Cardiac fibroblast (primary cell): ENCODE results near the gene STAG1.
A peak's percentile ranks its signal among the peaks of the same experiment; 100 is the strongest.
"Not testable (repeated sequence)": the region's sequence is repeated elsewhere in the genome, so short reads cannot be mapped to it uniquely, and the experiment has no call there.

Experiments used
- DNase-seq, 2 donors: peaks; one replicate each; pipeline versions ENCODE4 v3.0.0 to v3.0.0-alpha.2; 2010; ENCODE audit warnings: low read depth in 2 of 2
- H3K4me3 ChIP-seq, 2 donors: replicated peaks in 1 of 2; 1 replicate in 1 of 2; 2 replicates in 1 of 2; pipeline ENCODE4 v1.5.1; 2011; ENCODE audit warnings: low read depth in 2 of 2, low read length in 2 of 2, mild to moderate bottlenecking in 2 of 2, moderate library complexity in 1 of 2
- TF ChIP-seq, protein P1 (sequence below): IDR thresholded peaks from one replicate; pipeline ENCODE4 v1.5.1; 2011; ENCODE audit warnings: low read depth, mild to moderate bottlenecking, low read length, inconsistent platforms

STAG1 gene

DNA sequence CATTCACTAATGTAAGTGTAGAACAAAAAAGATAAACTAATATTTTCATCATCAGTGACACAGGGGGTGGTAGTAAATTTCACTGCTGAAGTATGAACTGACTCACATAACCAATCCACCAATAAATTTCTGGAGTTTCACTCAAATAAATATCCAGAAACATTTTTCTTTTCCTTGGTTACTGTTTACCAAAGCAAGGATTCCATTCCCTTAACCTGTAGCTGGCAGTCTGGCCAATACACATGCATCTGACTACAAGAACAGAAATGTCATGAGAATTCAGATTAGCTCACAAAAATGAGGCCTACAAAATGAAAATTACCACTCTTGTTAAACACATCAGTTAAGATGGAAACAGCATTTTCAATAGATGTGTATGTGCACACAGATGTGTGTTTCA is 80.3 kb downstream of the STAG1 start:
- TF ChIP-seq, protein P1, sequence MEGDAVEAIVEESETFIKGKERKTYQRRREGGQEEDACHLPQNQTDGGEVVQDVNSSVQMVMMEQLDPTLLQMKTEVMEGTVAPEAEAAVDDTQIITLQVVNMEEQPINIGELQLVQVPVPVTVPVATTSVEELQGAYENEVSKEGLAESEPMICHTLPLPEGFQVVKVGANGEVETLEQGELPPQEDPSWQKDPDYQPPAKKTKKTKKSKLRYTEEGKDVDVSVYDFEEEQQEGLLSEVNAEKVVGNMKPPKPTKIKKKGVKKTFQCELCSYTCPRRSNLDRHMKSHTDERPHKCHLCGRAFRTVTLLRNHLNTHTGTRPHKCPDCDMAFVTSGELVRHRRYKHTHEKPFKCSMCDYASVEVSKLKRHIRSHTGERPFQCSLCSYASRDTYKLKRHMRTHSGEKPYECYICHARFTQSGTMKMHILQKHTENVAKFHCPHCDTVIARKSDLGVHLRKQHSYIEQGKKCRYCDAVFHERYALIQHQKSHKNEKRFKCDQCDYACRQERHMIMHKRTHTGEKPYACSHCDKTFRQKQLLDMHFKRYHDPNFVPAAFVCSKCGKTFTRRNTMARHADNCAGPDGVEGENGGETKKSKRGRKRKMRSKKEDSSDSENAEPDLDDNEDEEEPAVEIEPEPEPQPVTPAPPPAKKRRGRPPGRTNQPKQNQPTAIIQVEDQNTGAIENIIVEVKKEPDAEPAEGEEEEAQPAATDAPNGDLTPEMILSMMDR, result no peak
- peak; percentile 22 to 43 for DNase-seq
- H3K4me3 ChIP-seq, result no peak overlapping the region

DNA sequence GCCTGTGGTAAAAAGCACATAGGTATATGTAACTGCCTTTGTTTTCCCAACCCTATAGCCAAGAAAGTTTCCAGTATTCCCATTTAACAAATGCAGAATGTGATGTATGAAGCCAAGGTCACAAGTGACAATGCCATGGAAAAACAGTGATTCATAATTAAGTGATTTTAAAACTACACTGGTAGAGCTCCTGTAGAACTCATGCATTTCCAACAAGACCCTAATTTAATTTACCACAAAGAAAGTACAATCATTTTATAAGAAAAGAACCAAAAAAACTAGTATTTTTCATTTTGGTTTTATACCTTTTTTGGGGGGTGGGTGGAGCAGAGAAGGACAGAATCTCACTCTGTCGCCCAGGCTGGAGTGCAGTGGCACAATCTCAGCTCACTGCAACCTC is 82.0 kb downstream of the STAG1 start:
- DNase-seq, result no peak
- TF ChIP-seq, protein P1, result no peak
- H3K4me3 ChIP-seq, result no peak overlapping the region

DNA sequence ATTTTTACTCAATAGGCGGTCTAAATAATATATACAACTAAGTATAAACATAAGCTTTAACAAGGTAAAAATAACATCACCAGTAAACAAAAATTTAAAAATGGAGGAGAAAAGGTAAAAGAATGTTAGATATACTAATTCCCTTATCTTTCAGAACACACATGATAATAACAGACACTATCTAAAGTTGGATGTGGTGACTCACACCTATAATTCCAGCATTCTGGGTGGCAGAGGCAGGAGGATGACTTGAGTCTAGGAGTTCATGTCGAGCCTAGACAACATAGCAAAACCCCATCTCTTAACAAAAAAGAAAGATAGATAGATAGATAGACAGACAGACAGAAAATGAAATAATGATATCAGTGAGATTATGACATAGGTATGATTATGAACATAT is 85.1 kb downstream of the STAG1 start:
- TF ChIP-seq, protein P1, result no peak
- no peak overlapping the region for H3K4me3 ChIP-seq
- DNase-seq, result no peak

DNA sequence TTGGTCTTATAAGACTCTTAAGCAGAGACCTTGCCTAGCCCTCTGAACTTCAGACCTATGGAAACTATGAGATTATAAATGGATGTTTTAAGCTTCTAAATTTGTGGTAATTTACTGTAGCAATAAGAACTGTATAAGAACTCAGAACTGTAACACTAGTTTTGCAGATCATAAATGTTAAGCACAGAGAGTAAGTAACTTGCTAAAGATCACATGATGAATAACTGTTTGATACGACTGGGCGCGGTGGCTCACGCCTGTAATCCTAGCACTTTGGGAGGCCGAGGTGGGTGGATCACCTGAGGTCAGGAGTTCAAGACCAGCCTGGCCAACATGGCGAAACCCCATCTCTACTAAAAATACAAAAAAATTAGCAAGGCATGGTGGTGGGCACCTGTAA is 85.9 kb downstream of the STAG1 start:
- not testable (repeated sequence) for DNase-seq, H3K4me3 ChIP-seq

DNA sequence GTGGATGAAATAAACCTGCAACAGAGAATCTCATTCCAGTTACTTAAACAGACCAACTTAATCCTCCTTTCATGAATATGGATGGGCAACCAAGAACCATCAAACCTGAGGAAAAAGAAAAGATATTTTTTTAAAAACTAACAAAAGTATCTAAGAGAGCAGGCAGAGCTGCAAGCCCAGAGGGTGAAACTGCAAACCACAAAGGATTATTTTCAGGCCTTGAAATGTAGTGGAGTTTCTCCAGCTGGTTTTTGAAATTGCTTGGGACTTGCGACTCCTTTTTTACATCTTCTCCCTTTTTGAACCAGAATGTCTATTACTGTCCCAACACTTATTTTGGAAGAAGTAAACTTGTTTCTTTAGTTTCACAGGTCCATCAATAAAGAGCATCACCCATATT is 87.4 kb downstream of the STAG1 start:
- no peak overlapping the region for H3K4me3 ChIP-seq
- DNase-seq, result no peak
- TF ChIP-seq, protein P1, result no peak

DNA sequence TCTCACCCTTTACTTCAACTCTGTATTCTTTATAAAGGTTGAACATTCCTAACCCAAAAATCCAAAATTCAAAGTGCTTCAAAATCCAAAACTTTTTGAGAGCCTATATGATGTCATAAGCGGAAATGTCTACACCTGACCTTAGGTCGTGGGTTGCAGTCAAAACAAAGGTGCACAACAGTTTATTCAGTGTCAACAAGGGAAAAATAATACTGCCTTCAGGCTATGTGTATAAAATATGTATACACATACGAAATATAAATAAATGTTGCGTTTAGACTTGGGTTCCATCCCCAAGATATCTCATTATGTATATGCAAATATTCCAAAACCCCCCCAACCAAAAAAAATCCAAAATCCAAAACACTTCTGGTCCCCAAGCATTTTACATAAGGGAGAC is 90.9 kb downstream of the STAG1 start:
- H3K4me3 ChIP-seq, result no peak overlapping the region
- TF ChIP-seq, protein P1, result no peak

DNA sequence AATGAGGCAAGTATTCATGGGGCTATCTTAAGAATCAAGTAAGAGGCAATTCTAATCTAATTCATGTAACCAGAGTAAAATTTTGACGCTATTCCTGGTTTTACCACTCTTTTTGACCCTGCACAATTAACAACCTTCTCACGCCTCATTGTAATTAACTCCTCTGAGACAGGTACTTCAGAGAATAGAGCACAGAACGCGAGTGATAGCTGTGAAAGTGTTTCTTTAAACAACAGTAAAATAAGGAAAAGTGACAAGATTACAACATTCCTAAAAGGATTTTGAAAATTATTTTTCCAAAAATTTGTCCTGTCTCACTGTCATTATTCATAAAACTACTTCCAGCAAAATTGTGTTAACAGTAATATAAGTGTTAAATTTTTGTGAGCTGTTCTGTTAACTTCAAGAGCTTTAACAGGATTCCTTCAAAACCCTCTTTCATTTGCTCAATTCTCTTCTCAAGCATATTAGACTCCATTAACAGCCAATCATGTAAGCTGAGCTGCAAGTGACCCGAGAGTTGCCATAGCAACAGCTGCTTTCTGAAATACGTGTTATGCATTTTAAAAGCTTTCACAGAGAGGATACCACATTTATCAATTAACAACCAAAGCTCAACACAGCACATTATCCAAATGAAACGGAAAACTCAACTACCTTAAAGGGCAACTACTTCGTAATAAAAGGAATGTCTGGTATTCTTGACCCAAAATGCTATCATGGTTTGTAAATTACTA is 93.1 kb downstream of the STAG1 start:
- TF ChIP-seq, protein P1, result no peak
- no peak overlapping the region for H3K4me3 ChIP-seq
- peak; percentile 75 to 77 for DNase-seq

More for the DNA sequence above, 90.9 kb downstream of the STAG1 start:
- DNase-seq, result no peak
